ENCODE measurements around the gene LRFN2. TPM values are rescaled to one million over a fixed set of nuclear protein-coding genes. Genes with fewer than 3 reads are reported as not detected.

The LRFN2 gene
- polyA plus RNA-seq, 1 donor (not counting 4 experiments of a cell fraction or from before 2014, with no cell fraction given), result not detected

GRCh38 chr6:40520084-40520483 is 67.1 kb downstream of the LRFN2 start:
- dilution Hi-C loops (cut with MboI; ENCODE audit: extremely low pct_ligation_motif_present, low sequenced_read_pairs), result no loop called here
- Histone ChIP-seq H3K36me3 (ENCODE audit: control insufficient read depth in 2 of 2, extremely low read depth in 1 of 2, insufficient read depth in 2 of 2, low read length in 2 of 2) (no peaks in the 10 kb centered on the region), H3K9ac (ENCODE audit: control insufficient read depth, extremely low read depth, insufficient read depth, low read length) (no peak overlapping the region), H3K79me2 (ENCODE audit: control insufficient read depth, insufficient read depth, low read length) (no peaks in the 10 kb centered on the region), H3K27me3 (ENCODE audit: control insufficient read depth, extremely low read depth, insufficient read depth, low read length) (peaks cover 14% of the 10 kb centered on the region), H3K9me1 (ENCODE audit: control insufficient read depth, extremely low read depth, insufficient read depth, low read length) (no peaks in the 10 kb centered on the region), H3K27ac (ENCODE audit: control insufficient read depth, insufficient read depth, low read length) (no peak overlapping the region), H4K20me1 (ENCODE audit: control insufficient read depth, extremely low read depth, insufficient read depth, low read length) (no peaks in the 10 kb centered on the region), H3K4me1 (ENCODE audit: control insufficient read depth, extremely low read depth, insufficient read depth, low read length) (no peaks in the 10 kb centered on the region), H3K9me3 (ENCODE audit: control insufficient read depth, low read depth, low read length) (no peaks in the 10 kb centered on the region), H3K4me2 (ENCODE audit: control insufficient read depth, extremely low read depth, insufficient read depth, low read depth, low read length) (no peak overlapping the region), H3K4me3 (ENCODE audit: control insufficient read depth in 2 of 3, extremely low read depth in 1 of 3, insufficient read depth in 2 of 3, low read depth in 1 of 3, low read length in 3 of 3) (no peak overlapping the region), H2AFZ (ENCODE audit: control insufficient read depth, low read length) (no peak overlapping the region)
- TF ChIP-seq CTCF (optimal IDR thresholded peaks at IDR 0.05 in 1 of 3, IDR thresholded peaks at IDR 0.05 in 1 of 3, conservative IDR thresholded peaks at IDR 0.05 in 1 of 3; ENCODE audit: extremely low read depth in 1 of 3, insufficient read depth in 2 of 3, low read length in 3 of 3), result no peak
- no peak for TF ChIP-seq EZH2 (IDR thresholded peaks at IDR 0.05; ENCODE audit: low read length)
- DNase-seq (ENCODE audit: low read depth, low spot score) (no peak), FAIRE-seq (no peak)

- H3K4me2 ChIP-seq (ENCODE audit: control insufficient read depth, extremely low read depth, insufficient read depth, low read depth, low read length), result no peak overlapping the region
- H2AFZ ChIP-seq (ENCODE audit: control insufficient read depth, low read length), result no peak overlapping the region
- no peaks in the 10 kb centered on the region for H3K36me3 ChIP-seq (ENCODE audit: control insufficient read depth in 2 of 2, extremely low read depth in 1 of 2, insufficient read depth in 2 of 2, low read length in 2 of 2)
- H3K27me3 ChIP-seq (ENCODE audit: control insufficient read depth, extremely low read depth, insufficient read depth, low read length), result peaks cover 14% of the 10 kb centered on the region
- DNase-seq (ENCODE audit: low read depth, low spot score) (no peak), FAIRE-seq (no peak)
- H3K4me3 ChIP-seq (ENCODE audit: control insufficient read depth in 2 of 3, extremely low read depth in 1 of 3, insufficient read depth in 2 of 3, low read depth in 1 of 3, low read length in 3 of 3), result no peak overlapping the region
- H3K27ac ChIP-seq (ENCODE audit: control insufficient read depth, insufficient read depth, low read length), result no peak overlapping the region
- no peak for TF ChIP-seq CTCF (optimal IDR thresholded peaks at IDR 0.05 in 1 of 3, IDR thresholded peaks at IDR 0.05 in 1 of 3, conservative IDR thresholded peaks at IDR 0.05 in 1 of 3; ENCODE audit: extremely low read depth in 1 of 3, insufficient read depth in 2 of 3, low read length in 3 of 3)
- no peak for TF ChIP-seq EZH2 (IDR thresholded peaks at IDR 0.05; ENCODE audit: low read length)
- H3K9ac ChIP-seq (ENCODE audit: control insufficient read depth, extremely low read depth, insufficient read depth, low read length), result no peak overlapping the region
- H3K9me3 ChIP-seq (ENCODE audit: control insufficient read depth, low read depth, low read length), result no peaks in the 10 kb centered on the region
- no peaks in the 10 kb centered on the region for H3K9me1 ChIP-seq (ENCODE audit: control insufficient read depth, extremely low read depth, insufficient read depth, low read length)
- H3K79me2 ChIP-seq (ENCODE audit: control insufficient read depth, insufficient read depth, low read length), result no peaks in the 10 kb centered on the region
- H3K4me1 ChIP-seq (ENCODE audit: control insufficient read depth, extremely low read depth, insufficient read depth, low read length), result no peaks in the 10 kb centered on the region
- H4K20me1 ChIP-seq (ENCODE audit: control insufficient read depth, extremely low read depth, insufficient read depth, low read length), result no peaks in the 10 kb centered on the region
- dilution Hi-C loops (cut with MboI; ENCODE audit: extremely low pct_ligation_motif_present, low sequenced_read_pairs), result no loop called here
Measured at GRCh38 chr6:40517654-40518053, 69.5 kb downstream of the LRFN2 start.
